Lung (tissue), 12 donors: ENCODE measurements around the gene MRPL37. TPM values are rescaled to one million over a fixed set of nuclear protein-coding genes. Genes with fewer than 3 reads are reported as not detected.

Experiments
- ATAC-seq: fragments of 200-7000 bp; cut with Tn5 transposase; one replicate; pipeline ENCODE4 v1.9.1; 2020; ENCODE audit warnings: moderate number of reproducible peaks; ENCODE audit not compliant: insufficient read depth, low FRiP score
- DNase-seq, 3 donors: peaks; one replicate each; pipeline ENCODE4 v3.0.0-alpha.2; 2013 to 2017
- H3K27ac ChIP-seq, 2 donors: one replicate each; pipeline ENCODE4 v1.5.1; 2013; ENCODE audit warnings: mild to moderate bottlenecking in 2 of 2, moderate library complexity in 2 of 2, control low read depth in 1 of 2, inconsistent platforms in 1 of 2, low read depth in 1 of 2, low read length in 1 of 2
- H3K27me3 ChIP-seq, 3 donors: one replicate each; pipeline ENCODE4 v1.5.1; 2013; ENCODE audit warnings: low read length in 2 of 3; ENCODE audit not compliant: control insufficient read depth in 3 of 3, insufficient read depth in 3 of 3
- H3K36me3 ChIP-seq, 4 donors: one replicate each; pipeline ENCODE4 v1.5.1; 2013; ENCODE audit warnings: low read length in 4 of 4, mild to moderate bottlenecking in 1 of 4, moderate library complexity in 1 of 4; ENCODE audit not compliant: control insufficient read depth in 4 of 4, insufficient read depth in 4 of 4
- H3K4me1 ChIP-seq, 5 donors: one replicate each; pipeline ENCODE4 v1.5.1; 2013; ENCODE audit warnings: low read length in 5 of 5, mild to moderate bottlenecking in 2 of 5, moderate library complexity in 1 of 5; ENCODE audit not compliant: control insufficient read depth in 5 of 5, insufficient read depth in 5 of 5
- H3K4me3 ChIP-seq: one replicate; pipeline ENCODE4 v1.5.1; 2013; ENCODE audit warnings: mild to moderate bottlenecking, control low read depth, moderate library complexity
- H3K9ac ChIP-seq, 2 donors: one replicate each; pipeline ENCODE4 v1.5.1; 2013; ENCODE audit warnings: low read length in 2 of 2, control low read depth in 1 of 2; ENCODE audit not compliant: insufficient read depth in 1 of 2
- H3K9me3 ChIP-seq, 4 donors: one replicate each; pipeline ENCODE4 v1.5.1; 2013; ENCODE audit warnings: low read length in 3 of 4, mild to moderate bottlenecking in 1 of 4, moderate library complexity in 1 of 4; ENCODE audit not compliant: control insufficient read depth in 4 of 4, insufficient read depth in 3 of 4
- CTCF ChIP-seq: IDR thresholded peaks from 2 replicates; pipeline ENCODE4 v1.5.1; 2012; ENCODE audit warnings: mild to moderate bottlenecking; ENCODE audit errors: control extremely low read depth, extremely low read depth
- WGBS, 2 donors: extraction: QIAGEN DNeasy Blood & Tissue Kit; methylation state at CpG; one replicate each; pipeline ENCODE4 v1.1.7; 2013; 5-methylcytosine and 5-hydroxymethylcytosine counted together
- polyA plus RNA-seq, 2 donors: library from polyadenylated mRNA; stranded (reverse); fragments of 200-250 nt; gene quantifications; one replicate each; pipeline ENCODE4 v1.2.1, GENCODE V29; 2013
- total RNA-seq, 2 donors: library from RNA; depleted of rRNA in 1 of 2; stranded (reverse); fragments of >200 nt in 1 of 2; gene quantifications; one replicate each; pipeline ENCODE4 v1.2.1, GENCODE V29; 2014 to 2021
- donor health status: control.
- donor health status: control.
- donor health status: Bipolar disorder and iron deficiency.
- donor health status: healthy.
- donor health status: DM: yes; HTN: yes; CAD: no.

Gene MRPL37
- total and polyA plus RNA-seq, 4 donors: 23.9 to 68.5 (median 39.7) TPM

- Histone ChIP-seq H3K27ac (no peak overlapping the region), H3K9me3 (peaks cover 0 to 1% (median 0%) of the 10 kb centered on the region in 4 donors), H3K4me3 (no peak overlapping the region), H3K27me3 (no peaks in the 10 kb centered on the region), H3K9ac (no peak overlapping the region), H3K36me3 (peaks cover 49 to 72% (median 62%) of the 10 kb centered on the region in 4 donors), H3K4me1 (peaks cover 4 to 19% (median 10%) of the 10 kb centered on the region in 5 donors)
- TF ChIP-seq CTCF: no peak
- 95 to 98% methylated on average over 9 of the region's 9 CpGs for WGBS, 2 donors
- DNase-seq (no peak), ATAC-seq (no peak)
Measured at GRCh38 chr1:54215523-54215922, 15.6 kb downstream of the MRPL37 start.

- ATAC-seq (no peak), DNase-seq (peak; percentile 43 to 70 (median 59))
- peaks cover 26 to 51% (median 44%) of the 10 kb centered on the region in 4 donors for H3K36me3 ChIP-seq
- H3K27me3 ChIP-seq: no peaks in the 10 kb centered on the region
- no peak for TF ChIP-seq CTCF
- no peak overlapping the region for H3K4me3 ChIP-seq
- H3K27ac ChIP-seq: peak overlapping the region in 1 of 2 donors; percentile 40
- no peaks in the 10 kb centered on the region for H3K9me3 ChIP-seq
- H3K4me1 ChIP-seq: peaks cover 5 to 20% (median 10%) of the 10 kb centered on the region in 5 donors
- H3K9ac ChIP-seq: peak overlapping the region in 1 of 2 donors; percentile 14
- 69 to 77% methylated on average over 11 of the region's 11 CpGs for WGBS, 2 donors
Measured at GRCh38 chr1:54218883-54219687, 19.1 kb downstream of the MRPL37 start.

- H3K9ac ChIP-seq: peak overlapping the region in 1 of 2 donors; percentile 14
- no peak for DNase-seq
- H3K4me1 ChIP-seq: peaks cover 5 to 20% (median 10%) of the 10 kb centered on the region in 5 donors
- no peaks in the 10 kb centered on the region for H3K27me3 ChIP-seq
- 55 to 65% methylated on average over 3 of the region's 3 CpGs for WGBS, 2 donors
- H3K27ac ChIP-seq: no peak overlapping the region
- no peaks in the 10 kb centered on the region for H3K9me3 ChIP-seq
- TF ChIP-seq CTCF: no peak
- peaks cover 21 to 45% (median 39%) of the 10 kb centered on the region in 4 donors for H3K36me3 ChIP-seq
- ATAC-seq: no peak
- H3K4me3 ChIP-seq: no peak overlapping the region
Measured at GRCh38 chr1:54219688-54220003, 19.7 kb downstream of the MRPL37 start.
